Ectodermal cell (in vitro differentiated cells): ENCODE results near the gene RNF39.
"Not testable (repeated sequence)": the region's sequence is repeated elsewhere in the genome, so short reads cannot be mapped to it uniquely, and the experiment has no call there.

Experiments
- H3K27ac ChIP-seq: 2 replicates; pipeline ENCODE4 v1.7.0; 2013; ENCODE audit warnings: mild to moderate bottlenecking, low read depth, low read length; ENCODE audit not compliant: insufficient read depth, poor library complexity, severe bottlenecking
- H3K27me3 ChIP-seq: 2 replicates; pipeline ENCODE4 v1.7.0; 2013; ENCODE audit warnings: mild to moderate bottlenecking, low read length; ENCODE audit not compliant: insufficient read depth, control insufficient read depth, poor library complexity, severe bottlenecking
- H3K36me3 ChIP-seq: one replicate; pipeline ENCODE4 v1.7.0; 2013; ENCODE audit warnings: low read length; ENCODE audit not compliant: control insufficient read depth, insufficient read depth
- H3K4me1 ChIP-seq: one replicate; pipeline ENCODE4 v1.7.0; 2013; ENCODE audit warnings: low read length; ENCODE audit not compliant: control insufficient read depth, insufficient read depth
- H3K4me3 ChIP-seq: 2 replicates; pipeline ENCODE4 v1.7.0; 2013; ENCODE audit warnings: low read depth, low read length, control low read depth; ENCODE audit not compliant: insufficient read depth
- H3K9me3 ChIP-seq: 2 replicates; pipeline ENCODE4 v1.7.0; 2013; ENCODE audit warnings: mild to moderate bottlenecking, low read length, moderate library complexity; ENCODE audit not compliant: control insufficient read depth
- WGBS, 2 experiments: methylation state at CpG; one replicate each; pipeline ENCODE4 v1.1.7; 2013; ENCODE audit warnings: missing lambda C conversion rate in 2 of 2; 5-methylcytosine and 5-hydroxymethylcytosine counted together

RNF39 gene

DNA sequence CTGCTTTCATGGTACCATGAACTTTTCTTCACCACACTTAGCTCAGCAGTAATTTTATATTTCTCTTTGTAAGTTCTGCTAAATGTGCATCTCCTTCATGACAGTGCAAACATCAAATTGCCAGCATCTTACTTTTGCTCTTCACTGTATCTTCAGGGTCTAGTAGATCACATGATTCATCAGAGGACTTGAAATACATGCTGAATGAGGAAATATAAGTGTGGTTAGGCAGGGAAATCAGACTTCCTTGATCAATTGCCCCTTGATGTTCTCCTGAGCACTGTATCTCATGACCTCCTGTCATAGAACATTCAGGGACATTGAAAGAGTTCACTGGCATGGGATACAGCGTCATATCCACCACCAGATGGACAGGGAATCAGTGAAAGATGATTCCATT is 39.8 kb downstream of the RNF39 start:
- Histone ChIP-seq H3K36me3 (no peaks in the 10 kb centered on the region), H3K27ac (no peak overlapping the region), H3K9me3 (no peaks in the 10 kb centered on the region), H3K27me3 (no peaks in the 10 kb centered on the region), H3K4me3 (no peak overlapping the region), H3K4me1 (no peaks in the 10 kb centered on the region)
- 85 to 95% methylated on average over 1 of the region's 1 CpG for WGBS, 2 experiments

GRCh38 chr6:30033440-30033839 is 42.1 kb downstream of the RNF39 start:
- not testable (repeated sequence) for H3K9me3 ChIP-seq, H3K4me1 ChIP-seq, H3K27me3 ChIP-seq, H3K36me3 ChIP-seq, H3K27ac ChIP-seq, H3K4me3 ChIP-seq
- 95% methylated on average over 4 to 5 of the region's 5 CpGs for WGBS, 2 experiments

GRCh38 chr6:30031381-30031780 is 44.2 kb downstream of the RNF39 start:
- no peaks in the 10 kb centered on the region for H3K9me3 ChIP-seq
- H3K27me3 ChIP-seq: no peaks in the 10 kb centered on the region
- H3K4me1 ChIP-seq: no peaks in the 10 kb centered on the region
- no peak overlapping the region for H3K4me3 ChIP-seq
- no peaks in the 10 kb centered on the region for H3K36me3 ChIP-seq
- no peak overlapping the region for H3K27ac ChIP-seq

DNA sequence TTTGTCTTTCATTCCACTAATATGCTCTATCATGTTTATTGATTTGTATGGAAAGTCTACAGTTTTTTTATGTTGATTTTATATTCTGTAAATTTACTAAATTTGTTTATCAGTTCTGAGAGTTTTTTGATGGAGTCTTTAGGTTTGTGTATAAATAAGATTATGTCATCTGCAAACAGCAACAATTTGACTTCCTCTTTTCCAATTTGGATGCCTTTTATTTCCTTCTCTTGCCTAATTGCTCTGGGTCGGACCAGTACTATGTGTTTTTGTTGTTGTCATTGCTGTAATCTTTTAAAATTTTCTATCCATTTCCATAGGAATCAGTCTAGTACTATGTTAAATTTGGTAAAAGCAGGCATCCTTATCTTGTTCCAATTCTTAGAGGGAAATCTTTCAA is 46.0 kb downstream of the RNF39 start:
- 100% methylated on average over 1 of the region's 1 CpG; no CpG with 5 or more reads in 1 of the 2 experiments for WGBS, 2 experiments
- Histone ChIP-seq H3K4me1 (no peaks in the 10 kb centered on the region), H3K4me3 (no peak overlapping the region), H3K36me3 (no peaks in the 10 kb centered on the region), H3K27ac (no peak overlapping the region), H3K27me3 (no peaks in the 10 kb centered on the region), H3K9me3 (no peaks in the 10 kb centered on the region)

DNA sequence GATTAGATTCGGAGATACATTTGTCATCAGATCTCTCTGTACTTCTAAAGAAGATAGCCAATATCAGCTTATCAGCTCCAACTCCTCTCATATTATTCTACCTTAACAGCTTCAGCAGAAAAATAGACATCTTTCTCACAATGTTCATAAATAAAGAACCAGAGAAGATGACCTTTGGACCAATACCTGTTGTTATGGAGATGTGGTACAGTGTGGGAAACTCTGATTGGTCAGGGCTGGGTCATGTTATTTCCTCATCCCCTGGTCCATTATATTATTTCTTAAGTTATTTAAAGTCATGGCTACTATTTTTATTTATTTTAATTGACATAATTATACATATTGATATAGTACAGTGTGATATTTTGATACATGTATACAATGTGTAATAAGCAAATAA is 50.4 kb downstream of the RNF39 start:
- Histone ChIP-seq H3K27ac (no peak overlapping the region), H3K9me3 (no peaks in the 10 kb centered on the region), H3K27me3 (no peaks in the 10 kb centered on the region), H3K4me1 (no peaks in the 10 kb centered on the region), H3K4me3 (no peak overlapping the region), H3K36me3 (no peaks in the 10 kb centered on the region)
- 85 to 88% methylated on average over 1 of the region's 1 CpG for WGBS, 2 experiments

GRCh38 chr6:30022712-30023111 is 52.9 kb downstream of the RNF39 start:
- not testable (repeated sequence) for H3K27ac ChIP-seq, H3K9me3 ChIP-seq, H3K36me3 ChIP-seq, H3K4me3 ChIP-seq, H3K4me1 ChIP-seq, H3K27me3 ChIP-seq

DNA sequence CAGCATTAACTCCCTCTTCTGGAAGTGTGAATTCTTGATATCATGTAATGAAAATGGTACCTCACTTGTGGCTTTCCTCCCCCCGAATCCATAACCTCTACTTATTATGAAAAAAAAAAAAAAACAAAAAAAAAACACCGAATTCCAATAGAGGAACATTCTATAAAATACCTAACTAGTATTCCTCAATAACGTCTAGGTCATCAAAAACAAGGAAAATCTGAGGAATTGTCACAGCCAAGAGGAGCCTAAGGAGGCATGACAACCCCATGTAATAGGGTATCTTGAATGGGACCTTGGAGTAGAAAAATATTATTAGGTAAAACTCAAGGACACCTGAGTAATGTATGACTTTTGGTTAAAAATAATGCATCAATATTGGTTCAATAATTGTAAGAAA is 53.4 kb downstream of the RNF39 start:
- Histone ChIP-seq H3K27ac (no peak overlapping the region), H3K27me3 (no peaks in the 10 kb centered on the region), H3K36me3 (no peaks in the 10 kb centered on the region), H3K4me3 (no peak overlapping the region), H3K9me3 (no peaks in the 10 kb centered on the region), H3K4me1 (no peaks in the 10 kb centered on the region)
- 89 to 94% methylated on average over 2 to 3 of the region's 3 CpGs for WGBS, 2 experiments

DNA sequence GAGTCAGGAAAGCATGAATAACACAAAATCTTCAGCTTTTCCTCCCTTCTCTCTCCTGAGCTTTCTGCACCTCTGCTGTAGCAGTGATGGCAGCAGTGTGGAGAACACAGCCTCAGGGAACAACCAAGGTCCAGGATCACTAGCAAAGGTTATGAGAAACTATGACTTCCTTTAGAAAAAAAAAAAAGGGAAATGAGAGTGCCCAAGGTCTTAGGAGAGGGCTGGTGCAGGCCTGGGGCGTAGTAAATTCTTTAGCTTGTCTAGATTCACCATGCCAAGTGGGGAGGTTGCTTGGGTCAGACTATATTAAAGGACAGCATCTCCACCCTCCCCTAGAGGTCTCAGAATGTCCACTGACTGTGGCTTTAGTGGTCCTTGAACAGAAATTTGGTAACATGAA is 54.9 kb downstream of the RNF39 start:
- no peak overlapping the region for H3K27ac ChIP-seq
- H3K9me3 ChIP-seq: no peaks in the 10 kb centered on the region
- H3K27me3 ChIP-seq: no peaks in the 10 kb centered on the region
- WGBS, 2 experiments: 80 to 94% methylated on average over 1 of the region's 1 CpG
- no peak overlapping the region for H3K4me3 ChIP-seq
- no peaks in the 10 kb centered on the region for H3K4me1 ChIP-seq
- H3K36me3 ChIP-seq: no peaks in the 10 kb centered on the region
